Activated CD8-positive, alpha-beta memory T cell treated with anti-CD3 and anti-CD28 coated beads, Interleukin-2, amount 10 ng/mL, durations not matched to agents 7 days and 5 days (primary cell): ENCODE measurements around the gene EPN2. TPM values are rescaled to one million over a fixed set of nuclear protein-coding genes. Genes with fewer than 3 reads are reported as not detected.

Experiments
- ATAC-seq: fragments of 150-1000 bp; cut with Tn5 transposase; one replicate; pipeline ENCODE4 v1.10.0; 2021; ENCODE audit warnings: moderate library complexity
- CTCF ChIA-PET: fragments of 350-600 bp; sonication (Branson Sonifier 250); formaldehyde crosslinking; loops from one replicate; lab custom pipeline; 2021; ENCODE audit warnings: antibody characterized with exemption; lab: Charles Lee
- DNase-seq: peaks from one replicate; pipeline ENCODE4 v3.0.0-alpha.2; 2020
- H3K27ac Mint-ChIP-seq: one replicate; pipeline ENCODE4 v1.8.0; 2021; ENCODE audit warnings: mild to moderate bottlenecking, mixed read lengths
- H3K27me3 Mint-ChIP-seq: one replicate; pipeline ENCODE4 v1.8.0; 2021; ENCODE audit warnings: mixed read lengths
- H3K36me3 Mint-ChIP-seq: one replicate; pipeline ENCODE4 v1.8.0; 2021; ENCODE audit warnings: mild to moderate bottlenecking, mixed read lengths
- H3K4me1 Mint-ChIP-seq: one replicate; pipeline ENCODE4 v1.8.0; 2021; ENCODE audit warnings: mixed read lengths
- H3K4me3 Mint-ChIP-seq: one replicate; pipeline ENCODE4 v1.8.0; 2021; ENCODE audit warnings: mild to moderate bottlenecking, moderate library complexity, mixed read lengths
- H3K9me3 Mint-ChIP-seq: one replicate; pipeline ENCODE4 v1.8.0; 2022; ENCODE audit warnings: low read depth, mixed read lengths
- total RNA-seq, 2 experiments: library from RNA; stranded (reverse); gene quantifications; one replicate each; pipeline ENCODE4 v1.2.3, GENCODE V29; 2021

Gene EPN2
- total RNA-seq, 2 experiments from 2014 or later: 2.9 to 15.3 TPM

- no peaks in the 10 kb centered on the region for H3K36me3 Mint-ChIP-seq
Measured at GRCh38 chr17:19296786-19297778, 59.9 kb downstream of the EPN2 start.

GRCh38 chr17:19298569-19299213 lies 61.5 kb downstream of the EPN2 start:
- Mint-ChIP-seq H3K27me3 (no peaks in the 10 kb centered on the region), H3K9me3 (no peaks in the 10 kb centered on the region), H3K36me3 (no peaks in the 10 kb centered on the region), H3K4me1 (peaks cover 5% of the 10 kb centered on the region), H3K27ac (no peak overlapping the region), H3K4me3 (no peak overlapping the region)
- CTCF ChIA-PET: interaction anchor here (0.6 to 1.4 kb wide), 2 partner anchors 9 to 41 kb away, joined by 3 to 4 read pairs; no protein-coding TSS in a partner anchor
- DNase-seq: no peak
- ATAC-seq: no peak

More at GRCh38 chr17:19296786-19297778, 59.9 kb downstream of the EPN2 start:
- no peak for ATAC-seq
- no peak overlapping the region for H3K27ac Mint-ChIP-seq
- no peak for DNase-seq
- H3K4me3 Mint-ChIP-seq: no peak overlapping the region
- no peaks in the 10 kb centered on the region for H3K4me1 Mint-ChIP-seq
- no peaks in the 10 kb centered on the region for H3K27me3 Mint-ChIP-seq
- CTCF ChIA-PET: no interaction called here
- H3K9me3 Mint-ChIP-seq: no peaks in the 10 kb centered on the region

- Mint-ChIP-seq H3K4me1 (peaks cover 11% of the 10 kb centered on the region), H3K4me3 (no peak overlapping the region), H3K9me3 (no peaks in the 10 kb centered on the region), H3K27ac (no peak overlapping the region), H3K36me3 (no peaks in the 10 kb centered on the region), H3K27me3 (no peaks in the 10 kb centered on the region)
- DNase-seq: no peak
- ATAC-seq: no peak
- CTCF ChIA-PET: interaction anchor here (1.4 kb wide), 1 partner anchor 10 kb away, joined by 4 read pairs; no protein-coding TSS in a partner anchor
Measured at GRCh38 chr17:19299214-19299747, 62.1 kb downstream of the EPN2 start.

DNA sequence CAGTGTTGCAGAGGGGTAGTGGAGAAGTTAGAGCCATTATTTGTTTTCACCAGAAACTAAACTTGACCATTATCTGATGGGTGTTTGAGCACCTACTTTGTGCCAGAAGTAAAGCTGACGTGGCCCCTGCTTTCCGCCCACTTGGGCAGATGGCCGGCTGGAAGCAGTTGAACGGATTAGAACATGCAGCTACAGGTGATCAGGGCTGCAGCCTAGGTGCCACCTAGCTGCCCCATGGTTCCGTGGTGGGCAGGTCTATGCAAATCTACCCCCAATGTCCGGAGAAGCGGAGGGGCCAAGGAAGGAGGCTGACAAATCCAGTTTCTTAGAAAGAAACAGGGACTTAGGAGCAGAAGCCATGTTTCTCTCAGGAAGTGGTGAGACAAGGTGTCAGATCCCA lies 62.7 kb downstream of the EPN2 start:
- no peaks in the 10 kb centered on the region for H3K27me3 Mint-ChIP-seq
- DNase-seq (no peak), ATAC-seq (no peak)
- H3K9me3 Mint-ChIP-seq: no peaks in the 10 kb centered on the region
- H3K4me3 Mint-ChIP-seq: no peak overlapping the region
- CTCF ChIA-PET: interaction anchor here (1.4 kb wide), 1 partner anchor 10 kb away, joined by 4 read pairs; no protein-coding TSS in a partner anchor
- H3K36me3 Mint-ChIP-seq: no peaks in the 10 kb centered on the region
- no peak overlapping the region for H3K27ac Mint-ChIP-seq
- peaks cover 16% of the 10 kb centered on the region for H3K4me1 Mint-ChIP-seq

GRCh38 chr17:19301274-19301951 lies 64.2 kb downstream of the EPN2 start:
- Mint-ChIP-seq H3K27me3 (no peaks in the 10 kb centered on the region), H3K4me3 (no peak overlapping the region), H3K36me3 (no peaks in the 10 kb centered on the region), H3K27ac (no peak overlapping the region), H3K9me3 (no peaks in the 10 kb centered on the region), H3K4me1 (peaks cover 31% of the 10 kb centered on the region)
- DNase-seq (no peak), ATAC-seq (no peak)
- CTCF ChIA-PET: no interaction called here

- no peaks in the 10 kb centered on the region for H3K9me3 Mint-ChIP-seq
Measured at GRCh38 chr17:19301973-19302372, 64.8 kb downstream of the EPN2 start.

GRCh38 chr17:19302791-19303331 lies 65.7 kb downstream of the EPN2 start:
- DNase-seq: no peak
- Mint-ChIP-seq H3K9me3 (no peaks in the 10 kb centered on the region), H3K4me3 (no peak overlapping the region), H3K4me1 (peaks cover 36% of the 10 kb centered on the region), H3K36me3 (no peaks in the 10 kb centered on the region), H3K27me3 (peaks cover 5% of the 10 kb centered on the region), H3K27ac (no peak overlapping the region)
- CTCF ChIA-PET: no interaction called here
- no peak for ATAC-seq

More at GRCh38 chr17:19301973-19302372, 64.8 kb downstream of the EPN2 start:
- peaks cover 36% of the 10 kb centered on the region for H3K4me1 Mint-ChIP-seq
- ATAC-seq (no peak), DNase-seq (no peak)
- no peak overlapping the region for H3K27ac Mint-ChIP-seq
- peaks cover 2% of the 10 kb centered on the region for H3K27me3 Mint-ChIP-seq
- H3K36me3 Mint-ChIP-seq: no peaks in the 10 kb centered on the region
- H3K4me3 Mint-ChIP-seq: no peak overlapping the region
- CTCF ChIA-PET: no interaction called here

DNA sequence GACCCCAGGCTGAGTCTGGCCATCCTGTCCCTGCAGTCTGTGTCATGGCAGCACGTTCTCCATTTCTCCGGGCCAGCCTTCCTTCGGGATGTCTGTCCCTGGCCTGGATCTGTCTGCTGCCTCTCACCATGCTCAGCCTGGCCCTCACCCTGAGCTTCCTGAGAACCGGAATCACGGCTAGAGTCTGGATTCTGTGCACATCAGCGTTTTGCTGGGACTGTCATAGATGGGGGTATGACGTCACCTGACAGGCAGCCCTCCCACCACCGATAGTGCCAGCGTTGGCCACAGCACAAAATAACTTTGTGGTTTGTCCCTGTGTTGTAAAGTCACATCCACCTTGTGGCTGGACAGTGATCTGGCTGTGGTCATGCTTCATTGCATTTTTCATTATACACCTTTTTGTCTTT lies 66.2 kb downstream of the EPN2 start:
- CTCF ChIA-PET: no interaction called here
- peaks cover 5% of the 10 kb centered on the region for H3K27me3 Mint-ChIP-seq
- H3K4me1 Mint-ChIP-seq: peaks cover 36% of the 10 kb centered on the region
- H3K36me3 Mint-ChIP-seq: no peaks in the 10 kb centered on the region
- H3K4me3 Mint-ChIP-seq: no peak overlapping the region
- H3K9me3 Mint-ChIP-seq: no peaks in the 10 kb centered on the region
- DNase-seq (no peak), ATAC-seq (no peak)
- no peak overlapping the region for H3K27ac Mint-ChIP-seq

DNA sequence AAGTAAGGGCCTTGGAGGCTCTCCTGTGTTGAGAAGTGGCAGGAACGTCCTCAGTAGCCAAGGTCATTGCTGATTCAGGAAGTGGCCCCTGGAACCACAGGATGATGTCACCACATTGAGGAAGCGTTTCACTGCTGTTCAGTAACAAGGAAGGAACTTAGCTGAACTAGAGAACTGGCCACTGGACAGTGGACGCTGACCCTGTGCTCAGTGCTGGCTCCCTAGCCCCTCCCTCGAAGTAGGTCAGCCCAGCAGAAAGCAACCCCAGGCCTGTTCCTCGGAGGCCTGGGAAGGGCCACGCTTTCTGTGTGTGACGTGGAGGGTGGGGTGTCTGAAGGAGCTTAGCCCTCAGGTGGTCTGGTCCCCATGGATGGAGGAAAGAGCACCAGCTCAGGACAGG lies 67.0 kb downstream of the EPN2 start:
- peaks cover 5% of the 10 kb centered on the region for H3K27me3 Mint-ChIP-seq
- CTCF ChIA-PET: interaction anchor here (0.6 kb wide), 1 partner anchor 242 kb away, joined by 3 read pairs; no protein-coding TSS in a partner anchor
- no peaks in the 10 kb centered on the region for H3K9me3 Mint-ChIP-seq
- no peak overlapping the region for H3K4me3 Mint-ChIP-seq
- DNase-seq (peak; percentile 58), ATAC-seq (no peak)
- H3K4me1 Mint-ChIP-seq: peaks cover 36% of the 10 kb centered on the region
- no peaks in the 10 kb centered on the region for H3K36me3 Mint-ChIP-seq
- H3K27ac Mint-ChIP-seq: no peak overlapping the region

GRCh38 chr17:19304751-19305150 lies 67.6 kb downstream of the EPN2 start:
- H3K4me3 Mint-ChIP-seq: no peak overlapping the region
- peaks cover 5% of the 10 kb centered on the region for H3K27me3 Mint-ChIP-seq
- CTCF ChIA-PET: no interaction called here
- H3K36me3 Mint-ChIP-seq: no peaks in the 10 kb centered on the region
- peaks cover 36% of the 10 kb centered on the region for H3K4me1 Mint-ChIP-seq
- ATAC-seq: no peak
- DNase-seq: no peak
- H3K27ac Mint-ChIP-seq: no peak overlapping the region
- H3K9me3 Mint-ChIP-seq: no peaks in the 10 kb centered on the region

- CTCF ChIA-PET: interaction anchor here (1.4 to 2.4 kb wide), 5 partner anchors 10 to 58 kb away, joined by 4 to 12 read pairs (median 5); partner anchors contain the start of gene B9D1
- Mint-ChIP-seq H3K27ac (peak overlapping the region; percentile 12), H3K36me3 (no peaks in the 10 kb centered on the region), H3K9me3 (no peaks in the 10 kb centered on the region), H3K4me3 (no peak overlapping the region), H3K4me1 (peaks cover 36% of the 10 kb centered on the region), H3K27me3 (peaks cover 5% of the 10 kb centered on the region)
- DNase-seq (no peak), ATAC-seq (no peak)
Measured at GRCh38 chr17:19305256-19305655, 68.1 kb downstream of the EPN2 start.

GRCh38 chr17:19305761-19306159 lies 68.6 kb downstream of the EPN2 start:
- H3K36me3 Mint-ChIP-seq: no peaks in the 10 kb centered on the region
- peaks cover 5% of the 10 kb centered on the region for H3K27me3 Mint-ChIP-seq
- H3K9me3 Mint-ChIP-seq: no peaks in the 10 kb centered on the region
- DNase-seq: no peak
- no peak overlapping the region for H3K27ac Mint-ChIP-seq
- H3K4me1 Mint-ChIP-seq: peaks cover 36% of the 10 kb centered on the region
- CTCF ChIA-PET: interaction anchor here (0.6 to 2.4 kb wide), 8 partner anchors 9 to 142 kb away, joined by 3 to 12 read pairs (median 4); partner anchors contain the start of gene B9D1
- no peak for ATAC-seq
- H3K4me3 Mint-ChIP-seq: no peak overlapping the region
